Measurements from ENCODE around the gene FZR1.
A peak's percentile ranks its signal among the peaks of the same experiment; 100 is the strongest.

FZR1 gene

DNA sequence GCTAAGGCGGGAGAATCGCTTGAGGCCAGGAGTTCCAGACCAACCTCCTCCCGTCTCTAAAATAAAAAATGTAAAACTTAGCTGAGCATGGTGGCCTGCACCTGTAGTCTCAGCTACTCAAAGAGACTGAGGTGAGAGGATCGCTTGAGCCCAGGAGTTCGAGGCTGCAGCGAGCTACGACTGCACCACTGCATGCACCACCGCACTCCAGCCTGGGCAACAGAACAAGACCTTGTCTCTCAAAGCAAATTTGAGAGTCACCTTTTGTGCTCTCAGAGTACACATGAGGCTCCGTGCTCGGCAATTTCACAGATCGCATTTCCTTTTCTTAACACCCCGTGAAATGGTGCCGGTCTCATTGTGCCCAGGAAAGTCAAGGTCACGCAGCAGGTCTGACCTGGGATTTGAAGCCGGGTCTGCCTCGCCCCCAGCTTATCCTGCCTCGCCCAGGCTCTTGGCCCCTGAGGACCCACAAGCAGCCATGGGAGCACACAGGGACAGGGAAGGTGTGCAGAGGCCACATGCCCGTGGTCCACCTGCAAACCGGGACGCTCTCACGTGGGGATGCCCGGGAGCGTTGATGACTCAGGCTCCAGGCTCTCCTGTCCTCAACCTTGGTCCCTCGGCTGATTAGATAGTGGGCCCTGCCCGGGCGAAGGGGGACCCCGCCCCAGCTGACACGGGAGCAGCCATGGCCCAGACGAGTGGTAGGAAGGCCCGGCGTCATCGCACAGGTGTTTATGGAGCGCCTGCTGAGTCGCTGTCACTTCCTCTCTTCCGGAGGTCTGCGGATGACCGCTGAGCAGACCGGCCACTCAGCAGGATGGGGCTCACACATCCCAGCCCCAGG lies 24.6 kb upstream of the FZR1 start:
- Histone ChIP-seq H3K27ac (ENCODE audit: low read depth, low read length) (peak overlapping the region; percentile 81), H3K9ac (ENCODE audit: low read depth in 1 of 2, low read length in 2 of 2) (peak overlapping the region; percentile 51 to 62), H3K4me3 (ENCODE audit: low read depth in 1 of 2, low read length in 2 of 2) (peak overlapping the region; percentile 44 to 64), H3K4me1 (ENCODE audit: control insufficient read depth in 1 of 2, insufficient read depth in 2 of 2, low read length in 2 of 2) (peaks cover 16 to 24% of the 10 kb centered on the region in 2 donors), H3K9me3 (ENCODE audit: control insufficient read depth in 1 of 2, low read length in 2 of 2) (no peaks in the 10 kb centered on the region), H3K36me3 (ENCODE audit: control insufficient read depth in 1 of 2, insufficient read depth in 2 of 2, low read length in 2 of 2) (peaks cover under 1 to 17% of the 10 kb centered on the region in 2 donors), H3K27me3 (ENCODE audit: control insufficient read depth in 1 of 2, insufficient read depth in 2 of 2, low read length in 2 of 2) (no peaks in the 10 kb centered on the region)

GRCh38 chr19:3482507-3483225 lies 23.4 kb upstream of the FZR1 start:
- Histone ChIP-seq H3K4me1 (ENCODE audit: control insufficient read depth in 1 of 2, insufficient read depth in 2 of 2, low read length in 2 of 2) (peaks cover 16 to 24% of the 10 kb centered on the region in 2 donors), H3K4me3 (ENCODE audit: low read depth in 1 of 2, low read length in 2 of 2) (peak overlapping the region; percentile 61 to 64), H3K36me3 (ENCODE audit: control insufficient read depth in 1 of 2, insufficient read depth in 2 of 2, low read length in 2 of 2) (peaks cover 0 to 7% of the 10 kb centered on the region in 2 donors), H3K27me3 (ENCODE audit: control insufficient read depth in 1 of 2, insufficient read depth in 2 of 2, low read length in 2 of 2) (no peaks in the 10 kb centered on the region), H3K9me3 (ENCODE audit: control insufficient read depth in 1 of 2, low read length in 2 of 2) (no peaks in the 10 kb centered on the region), H3K9ac (ENCODE audit: low read depth in 1 of 2, low read length in 2 of 2) (peak overlapping the region; percentile 62 to 80), H3K27ac (ENCODE audit: low read depth, low read length) (peak overlapping the region; percentile 81)

DNA sequence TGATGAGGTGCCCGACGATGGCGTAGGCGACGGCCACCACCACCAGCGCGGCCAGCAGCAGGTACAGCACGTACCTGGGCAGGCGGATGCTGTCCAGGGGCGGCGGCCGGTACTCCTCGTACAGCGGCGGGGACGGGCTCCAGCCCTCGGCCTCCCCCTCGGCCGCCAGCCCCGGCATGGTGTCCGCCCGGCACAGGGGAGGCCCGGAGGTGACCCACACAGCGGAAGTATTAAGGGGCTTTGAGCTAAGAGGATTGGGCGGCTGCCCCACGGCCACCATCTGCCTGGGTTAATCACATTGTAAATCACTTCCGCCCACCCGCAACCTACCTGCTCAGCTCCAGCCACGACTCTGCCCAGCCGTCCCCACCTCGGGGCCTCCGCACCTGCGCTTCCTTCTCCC lies 22.9 kb upstream of the FZR1 start, which contains the start of gene SMIM44:
Gene SMIM44, minus strand, starts transcription at position 216 of the 403 bp plus-strand sequence. Its CDS starts 38 bp downstream, at position 178.
- H3K9ac ChIP-seq (ENCODE audit: low read depth in 1 of 2, low read length in 2 of 2), result peak within 1 kb of the TSS; percentile 62 to 80
- H3K36me3 ChIP-seq (ENCODE audit: control insufficient read depth in 1 of 2, insufficient read depth in 2 of 2, low read length in 2 of 2), result peaks cover 0 to 1% of the 10 kb centered on the region in 2 donors
- H3K4me1 ChIP-seq (ENCODE audit: control insufficient read depth in 1 of 2, insufficient read depth in 2 of 2, low read length in 2 of 2), result peaks cover 16 to 24% of the 10 kb centered on the region in 2 donors
- H3K27ac ChIP-seq (ENCODE audit: low read depth, low read length), result peak within 1 kb of the TSS; percentile 81
- H3K9me3 ChIP-seq (ENCODE audit: control insufficient read depth in 1 of 2, low read length in 2 of 2), result no peaks in the 10 kb centered on the region
- H3K27me3 ChIP-seq (ENCODE audit: control insufficient read depth in 1 of 2, insufficient read depth in 2 of 2, low read length in 2 of 2), result no peaks in the 10 kb centered on the region
- peak within 1 kb of the TSS; percentile 61 to 64 for H3K4me3 ChIP-seq (ENCODE audit: low read depth in 1 of 2, low read length in 2 of 2)

DNA sequence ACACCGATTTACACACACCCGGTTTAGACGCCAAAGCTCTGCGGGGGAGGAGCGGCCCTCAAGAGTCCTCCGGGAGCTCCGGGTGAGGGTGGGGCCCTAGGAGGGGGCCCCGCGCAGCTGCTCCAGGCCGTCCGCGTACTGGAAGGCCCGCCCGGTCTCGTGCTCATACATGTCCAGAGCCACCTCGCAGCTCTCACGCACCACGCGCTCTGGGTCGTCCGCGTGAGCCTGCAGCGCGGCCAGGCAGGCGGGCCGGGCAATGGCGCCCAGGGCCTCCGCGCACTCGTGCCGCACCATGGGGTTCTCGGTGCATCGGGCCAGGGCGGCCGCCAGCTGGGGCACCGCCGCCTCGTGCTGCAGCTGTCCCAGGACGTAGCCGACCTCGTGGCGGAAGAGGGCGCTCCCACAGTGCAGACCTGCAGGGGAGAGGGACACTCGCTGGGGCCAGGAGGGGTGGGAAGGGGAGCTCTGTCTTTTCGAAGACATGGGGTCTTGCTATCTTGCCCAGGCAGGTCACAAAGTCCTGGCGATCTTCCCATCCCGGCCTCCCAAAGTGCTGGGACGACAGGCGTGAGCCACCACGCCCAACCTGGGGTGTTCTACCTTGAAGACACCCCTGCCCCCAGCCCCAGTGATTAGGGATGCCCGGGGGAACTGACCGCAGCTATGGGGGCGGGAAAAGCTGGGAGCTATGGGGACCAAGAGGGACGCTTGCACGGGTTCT lies 14.6 kb upstream of the FZR1 start:
- H3K36me3 ChIP-seq (ENCODE audit: control insufficient read depth in 1 of 2, insufficient read depth in 2 of 2, low read length in 2 of 2), result peaks cover 5 to 41% of the 10 kb centered on the region in 2 donors

GRCh38 chr19:3492131-3492839 lies 13.8 kb upstream of the FZR1 start:
- Histone ChIP-seq H3K9ac (ENCODE audit: low read depth in 1 of 2, low read length in 2 of 2) (no peak overlapping the region), H3K4me3 (ENCODE audit: low read depth in 1 of 2, low read length in 2 of 2) (no peak overlapping the region), H3K27ac (ENCODE audit: low read depth, low read length) (no peak overlapping the region), H3K9me3 (ENCODE audit: control insufficient read depth in 1 of 2, low read length in 2 of 2) (no peaks in the 10 kb centered on the region), H3K4me1 (ENCODE audit: control insufficient read depth in 1 of 2, insufficient read depth in 2 of 2, low read length in 2 of 2) (no peaks in the 10 kb centered on the region), H3K27me3 (ENCODE audit: control insufficient read depth in 1 of 2, insufficient read depth in 2 of 2, low read length in 2 of 2) (no peaks in the 10 kb centered on the region), H3K36me3 (ENCODE audit: control insufficient read depth in 1 of 2, insufficient read depth in 2 of 2, low read length in 2 of 2) (peaks cover 5 to 47% of the 10 kb centered on the region in 2 donors)

More for the DNA sequence above, 14.6 kb upstream of the FZR1 start:
- Histone ChIP-seq H3K27me3 (ENCODE audit: control insufficient read depth in 1 of 2, insufficient read depth in 2 of 2, low read length in 2 of 2) (no peaks in the 10 kb centered on the region), H3K9ac (ENCODE audit: low read depth in 1 of 2, low read length in 2 of 2) (no peak overlapping the region), H3K9me3 (ENCODE audit: control insufficient read depth in 1 of 2, low read length in 2 of 2) (no peaks in the 10 kb centered on the region), H3K4me1 (ENCODE audit: control insufficient read depth in 1 of 2, insufficient read depth in 2 of 2, low read length in 2 of 2) (no peaks in the 10 kb centered on the region), H3K4me3 (ENCODE audit: low read depth in 1 of 2, low read length in 2 of 2) (no peak overlapping the region), H3K27ac (ENCODE audit: low read depth, low read length) (no peak overlapping the region)

- peaks cover 5 to 49% of the 10 kb centered on the region in 2 donors for H3K36me3 ChIP-seq (ENCODE audit: control insufficient read depth in 1 of 2, insufficient read depth in 2 of 2, low read length in 2 of 2)
- no peaks in the 10 kb centered on the region for H3K4me1 ChIP-seq (ENCODE audit: control insufficient read depth in 1 of 2, insufficient read depth in 2 of 2, low read length in 2 of 2)
- H3K27me3 ChIP-seq (ENCODE audit: control insufficient read depth in 1 of 2, insufficient read depth in 2 of 2, low read length in 2 of 2), result no peaks in the 10 kb centered on the region
- no peak overlapping the region for H3K9ac ChIP-seq (ENCODE audit: low read depth in 1 of 2, low read length in 2 of 2)
- H3K9me3 ChIP-seq (ENCODE audit: control insufficient read depth in 1 of 2, low read length in 2 of 2), result no peaks in the 10 kb centered on the region
- no peak overlapping the region for H3K4me3 ChIP-seq (ENCODE audit: low read depth in 1 of 2, low read length in 2 of 2)
- H3K27ac ChIP-seq (ENCODE audit: low read depth, low read length), result no peak overlapping the region
Observed at GRCh38 chr19:3492919-3493318, 13.2 kb upstream of the FZR1 start.

DNA sequence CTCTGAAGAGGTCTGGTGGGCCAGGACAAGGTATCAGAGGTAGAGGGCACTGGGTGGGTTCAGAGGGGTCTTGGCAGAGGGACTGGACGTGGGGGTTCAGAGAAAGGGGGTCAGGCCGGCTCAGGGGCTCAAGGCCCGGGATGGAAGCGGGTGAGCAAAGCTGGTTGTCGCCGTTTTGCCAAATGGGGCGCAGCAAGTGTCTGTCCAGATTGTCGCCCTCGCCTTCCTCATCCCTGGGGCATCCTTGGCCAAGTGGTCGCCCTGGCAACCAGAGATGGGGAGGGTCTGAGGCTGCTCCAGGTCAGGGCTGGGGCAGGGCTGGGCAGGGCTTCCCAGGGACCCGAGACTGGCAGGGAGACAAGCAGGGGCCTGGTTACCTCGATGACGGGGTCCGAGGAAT lies 12.5 kb upstream of the FZR1 start:
- no peak overlapping the region for H3K9ac ChIP-seq (ENCODE audit: low read depth in 1 of 2, low read length in 2 of 2)
- no peaks in the 10 kb centered on the region for H3K4me1 ChIP-seq (ENCODE audit: control insufficient read depth in 1 of 2, insufficient read depth in 2 of 2, low read length in 2 of 2)
- no peak overlapping the region for H3K27ac ChIP-seq (ENCODE audit: low read depth, low read length)
- H3K4me3 ChIP-seq (ENCODE audit: low read depth in 1 of 2, low read length in 2 of 2), result no peak overlapping the region
- no peaks in the 10 kb centered on the region for H3K27me3 ChIP-seq (ENCODE audit: control insufficient read depth in 1 of 2, insufficient read depth in 2 of 2, low read length in 2 of 2)
- H3K36me3 ChIP-seq (ENCODE audit: control insufficient read depth in 1 of 2, insufficient read depth in 2 of 2, low read length in 2 of 2), result peaks cover 5 to 49% of the 10 kb centered on the region in 2 donors
- H3K9me3 ChIP-seq (ENCODE audit: control insufficient read depth in 1 of 2, low read length in 2 of 2), result no peaks in the 10 kb centered on the region

GRCh38 chr19:3494051-3494450 lies 12.1 kb upstream of the FZR1 start:
- Histone ChIP-seq H3K27me3 (ENCODE audit: control insufficient read depth in 1 of 2, insufficient read depth in 2 of 2, low read length in 2 of 2) (no peaks in the 10 kb centered on the region), H3K4me3 (ENCODE audit: low read depth in 1 of 2, low read length in 2 of 2) (no peak overlapping the region), H3K9me3 (ENCODE audit: control insufficient read depth in 1 of 2, low read length in 2 of 2) (no peaks in the 10 kb centered on the region), H3K27ac (ENCODE audit: low read depth, low read length) (no peak overlapping the region), H3K9ac (ENCODE audit: low read depth in 1 of 2, low read length in 2 of 2) (no peak overlapping the region), H3K4me1 (ENCODE audit: control insufficient read depth in 1 of 2, insufficient read depth in 2 of 2, low read length in 2 of 2) (no peaks in the 10 kb centered on the region), H3K36me3 (ENCODE audit: control insufficient read depth in 1 of 2, insufficient read depth in 2 of 2, low read length in 2 of 2) (peaks cover 5 to 49% of the 10 kb centered on the region in 2 donors)

GRCh38 chr19:3494559-3494958 lies 11.6 kb upstream of the FZR1 start:
- no peak overlapping the region for H3K9ac ChIP-seq (ENCODE audit: low read depth in 1 of 2, low read length in 2 of 2)
- no peaks in the 10 kb centered on the region for H3K27me3 ChIP-seq (ENCODE audit: control insufficient read depth in 1 of 2, insufficient read depth in 2 of 2, low read length in 2 of 2)

More at GRCh38 chr19:3494559-3494958, 11.6 kb upstream of the FZR1 start:
- Histone ChIP-seq H3K36me3 (ENCODE audit: control insufficient read depth in 1 of 2, insufficient read depth in 2 of 2, low read length in 2 of 2) (peaks cover 5 to 49% of the 10 kb centered on the region in 2 donors), H3K27ac (ENCODE audit: low read depth, low read length) (no peak overlapping the region), H3K4me3 (ENCODE audit: low read depth in 1 of 2, low read length in 2 of 2) (no peak overlapping the region), H3K4me1 (ENCODE audit: control insufficient read depth in 1 of 2, insufficient read depth in 2 of 2, low read length in 2 of 2) (peaks cover under 1% of the 10 kb centered on the region in 2 donors), H3K9me3 (ENCODE audit: control insufficient read depth in 1 of 2, low read length in 2 of 2) (no peaks in the 10 kb centered on the region)
